Ovary (tissue), 3 donors: ENCODE measurements around the gene GLP1R.

Experiments used
- CTCF ChIP-seq, 3 donors: fragments of 450-650 bp in 2 of 3; fragments of 200-600 bp in 1 of 3; IDR thresholded peaks; one replicate each; pipeline versions ENCODE4 v1.5.1 to v1.8.0; 2016 to 2022; ENCODE audit warnings: antibody characterized with exemption in 3 of 3, mild to moderate bottlenecking in 1 of 3
- POLR2A ChIP-seq: fragments of 450-650 bp; IDR thresholded peaks from one replicate; pipeline ENCODE4 v1.6.1; 2017; ENCODE audit warnings: antibody characterized with exemption, mild to moderate bottlenecking, moderate library complexity
- donor health status: DM: no; HTN: no; CAD: no.

DNA sequence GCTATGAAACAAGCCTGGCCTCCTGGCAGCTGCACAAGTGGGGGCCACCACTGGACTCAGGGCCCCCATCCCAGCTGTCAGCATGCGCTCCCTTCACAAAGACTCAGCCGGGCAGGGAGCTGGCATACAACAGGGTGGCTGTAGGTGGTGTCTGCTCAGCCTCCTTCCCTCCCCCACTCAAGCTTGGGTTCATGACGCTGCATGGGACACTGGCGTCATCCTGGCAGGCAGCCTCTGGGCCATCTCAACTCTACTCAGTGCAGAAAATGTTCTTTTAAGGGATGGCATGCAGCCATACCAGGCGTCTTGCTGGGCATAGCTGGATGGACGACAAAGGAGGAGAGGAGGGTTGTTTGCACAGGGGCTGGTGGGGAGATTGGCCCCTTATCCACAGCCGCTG is 35.9 kb downstream of the GLP1R start:
- TF ChIP-seq CTCF (IDR thresholded peaks at IDR 0.05) (no peak), POLR2A (no peak)
